ENCODE measurements around the gene REN. TPM values are rescaled to one million over a fixed set of nuclear protein-coding genes. Genes with fewer than 3 reads are reported as not detected.

The REN gene
- total and polyA plus RNA-seq, 2 experiments from 2014 or later, result not detected

GRCh38 chr1:204203206-204203767 is 37.1 kb upstream of the REN start:
- Histone ChIP-seq H3K4me2 (no peak overlapping the region), H3K4me1 (ENCODE audit: insufficient read depth) (no peaks in the 10 kb centered on the region), H3K36me3 (ENCODE audit: insufficient read depth) (no peaks in the 10 kb centered on the region), H2AFZ (no peak overlapping the region), H3K27me3 (ENCODE audit: insufficient read depth) (no peaks in the 10 kb centered on the region), H3K27ac (ENCODE audit: low read depth) (no peak overlapping the region), H3K9me2 (ENCODE audit: insufficient read depth) (no peaks in the 10 kb centered on the region), H3K4me3 (no peak overlapping the region), H3F3A (replicated peaks; ENCODE audit: low read depth) (peaks cover 5% of the 10 kb centered on the region; the same call in 1 of the 2 replicates), H4K20me1 (replicated peaks; ENCODE audit: insufficient read depth) (no peaks in the 10 kb centered on the region; the same call in none of the 2 replicates), H3K79me2 (replicated peaks; ENCODE audit: insufficient read depth) (no peaks in the 10 kb centered on the region)
- DNase-seq (ENCODE audit: low spot score) (peak; percentile 14), ATAC-seq (no peak)
- Mint-ChIP-seq H3K4me1 (peaks cover 11% of the 10 kb centered on the region), H3K36me3 (ENCODE audit: low read depth) (no peaks in the 10 kb centered on the region), H3K27ac (no peak overlapping the region), H3K27me3 (ENCODE audit: insufficient read depth, low read depth, poor library complexity) (peaks cover 5% of the 10 kb centered on the region), H3K4me3 (no peak overlapping the region), H3K9me3 (no peaks in the 10 kb centered on the region)
- no peak for TF ChIP-seq ZNF114 (CRISPR knock-in tag; IDR thresholded peaks at IDR 0.05)
- no peak for TF ChIP-seq REST (IDR thresholded peaks at IDR 0.05; ENCODE audit: unreplicated experiment)
- TF ChIP-seq STAT1 (IDR thresholded peaks at IDR 0.05; ENCODE audit: unreplicated experiment), result no peak
- TF ChIP-seq ETS1 (IDR thresholded peaks at IDR 0.05), result no peak
- no peak for TF ChIP-seq EZH2phosphoT487 (IDR thresholded peaks at IDR 0.05; ENCODE audit: unreplicated experiment)
- TF ChIP-seq CTCF (conservative IDR thresholded peaks at IDR 0.05; ENCODE audit: low read depth in 2 of 2), result no peak
- no peak for TF ChIP-seq POLR2AphosphoS5 (IDR thresholded peaks at IDR 0.05; ENCODE audit: low read depth)
- no peak for TF ChIP-seq ZNF331 (CRISPR knock-in tag; IDR thresholded peaks at IDR 0.05; ENCODE audit: low read depth)
- TF ChIP-seq CREB1 (CRISPR knock-in tag; IDR thresholded peaks at IDR 0.05; ENCODE audit: low read depth), result no peak
- TF ChIP-seq EZH2 (IDR thresholded peaks at IDR 0.05; ENCODE audit: low read depth, unreplicated experiment), result no peak
- TF ChIP-seq NANOG (IDR thresholded peaks at IDR 0.05; ENCODE audit: borderline replicate concordance), result no peak
- no peak for TF ChIP-seq ZNF462 (CRISPR knock-in tag; IDR thresholded peaks at IDR 0.05)
- TF ChIP-seq JUNB (IDR thresholded peaks at IDR 0.05; ENCODE audit: unreplicated experiment), result no peak

Data from GM23338 (cell line).